SK-MEL-5 (cell line): ENCODE results near the gene LIPH. TPM values are rescaled to one million over a fixed set of nuclear protein-coding genes. Genes with fewer than 3 reads are reported as not detected.

Source experiments
- DNase-seq: peaks from one replicate; pipeline ENCODE4 v3.0.0-alpha.2; 2016; ENCODE audit warnings: low read depth, low spot score
- in situ Hi-C: cut with HindIII; loops from 2 replicates; pipeline ENCODE4 v1.10.0; 2016; ENCODE audit warnings: low sequenced_read_pairs, high pct_unique_total_duplicates, low pct_unique_long_range_greater_than_20kb
- total RNA-seq: library from RNA; depleted of rRNA; stranded (reverse); fragments of >200 nt; shearing (Covaris generic); gene quantifications from 2 replicates; pipeline ENCODE4 v1.2.3, GENCODE V29; 2014

The LIPH gene
- total RNA-seq, 1 experiment from 2014 or later: not detected

DNA sequence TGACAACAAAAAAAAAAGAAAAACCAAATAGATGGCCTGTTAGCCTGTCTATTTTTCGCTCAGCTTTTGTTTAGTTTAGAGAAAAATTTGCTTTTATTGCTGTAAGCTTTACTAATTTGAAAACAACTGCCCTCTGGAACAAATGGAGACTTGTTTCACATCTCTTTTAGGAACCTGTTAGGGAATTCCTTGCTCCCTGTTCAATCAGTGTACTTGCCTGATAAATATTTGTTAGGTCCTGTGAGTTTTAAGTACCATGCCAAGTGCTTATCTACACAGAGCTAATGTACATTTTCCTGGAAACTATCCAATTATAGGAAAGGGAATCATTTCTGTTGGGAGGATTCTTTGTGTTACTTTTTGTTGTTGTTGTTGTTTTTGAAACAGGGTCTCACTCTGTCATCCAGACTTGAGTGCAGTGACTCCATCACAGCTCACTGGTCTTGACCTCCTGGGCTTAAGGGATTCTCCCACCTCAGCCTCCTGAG is 3.5 kb upstream of the LIPH start:
- in situ Hi-C loops: no loop called here
- DNase-seq: no peak

DNA sequence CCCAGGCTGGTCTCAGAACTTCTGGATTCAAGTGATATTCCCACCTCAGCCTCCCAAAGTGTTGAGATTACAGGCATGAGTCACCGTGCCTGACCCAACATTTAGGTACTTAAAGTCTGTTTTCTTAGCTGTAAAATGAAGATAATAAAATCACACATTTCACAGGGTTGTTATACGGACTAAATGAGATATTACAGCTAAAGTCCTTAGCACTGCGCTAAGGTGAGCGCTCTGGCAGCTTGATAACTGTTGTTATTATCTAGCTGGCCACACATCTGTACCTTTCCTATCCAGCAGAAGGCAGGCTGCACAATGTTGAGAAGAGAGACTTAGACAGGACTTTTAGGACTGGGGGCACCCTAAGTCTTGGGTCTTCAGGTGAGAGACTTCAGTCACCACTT is 2.7 kb upstream of the LIPH start:
- in situ Hi-C loops: no loop called here
- DNase-seq: no peak

DNA sequence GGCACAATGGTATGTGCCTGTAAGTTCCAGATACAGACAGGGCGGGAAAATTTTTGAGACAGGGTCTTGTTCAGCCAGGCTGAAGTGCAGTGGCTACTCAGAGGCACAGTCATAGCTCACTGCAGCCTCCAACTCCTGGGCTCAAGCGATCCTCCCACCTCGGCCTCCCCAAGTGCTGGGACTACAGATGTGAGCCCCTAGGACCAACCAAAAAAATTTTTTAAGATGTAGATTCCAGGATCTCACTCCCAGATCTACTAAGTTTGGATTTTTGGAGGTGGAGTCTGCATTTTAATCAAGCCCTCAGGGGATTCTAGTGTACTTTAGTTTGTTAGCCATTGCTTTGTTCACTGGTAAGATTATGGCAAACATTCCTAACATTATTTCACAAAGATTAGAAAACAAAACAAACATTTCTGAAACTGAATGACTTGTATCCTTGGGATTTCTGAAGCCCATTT is 2.7 kb downstream of the LIPH start:
- in situ Hi-C loops: no loop called here
- DNase-seq: no peak

DNA sequence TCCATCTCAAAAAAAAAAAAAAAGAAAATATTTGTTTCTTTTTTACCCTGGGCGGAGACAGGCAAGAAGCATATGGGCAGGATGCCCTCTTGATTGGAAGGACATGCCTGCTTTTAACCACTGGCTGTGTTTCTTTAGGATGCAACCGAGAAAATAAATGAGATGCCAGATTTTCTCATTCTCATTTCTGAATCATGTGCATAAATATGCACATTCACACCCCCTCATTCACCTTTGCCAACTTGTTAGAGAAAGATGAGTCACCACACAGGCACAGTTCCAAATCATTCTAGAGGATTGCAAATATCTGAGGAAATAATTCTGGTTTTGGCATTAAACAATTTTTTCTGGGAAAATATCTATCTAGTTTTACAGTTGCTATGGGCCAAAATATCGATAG is 3.3 kb downstream of the LIPH start:
- in situ Hi-C loops: no loop called here
- DNase-seq: no peak

DNA sequence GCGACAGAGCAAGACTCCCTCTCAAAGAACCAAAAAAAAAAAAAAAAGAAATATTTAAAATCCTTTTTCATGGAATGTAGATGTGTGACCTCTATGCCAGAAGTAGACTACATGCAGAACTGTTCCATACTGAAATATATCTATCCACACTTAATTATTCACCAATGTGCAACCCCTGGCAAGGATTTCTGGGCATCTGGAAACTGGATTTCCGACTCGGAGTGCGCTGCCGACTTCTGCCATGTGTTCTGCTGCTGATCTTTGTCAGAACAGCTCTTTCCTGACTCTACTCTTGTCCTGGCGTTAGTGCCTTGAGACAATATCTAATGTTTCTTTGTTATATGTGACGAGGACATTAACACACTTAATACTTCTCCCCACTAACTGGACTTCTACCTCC is 11.7 kb downstream of the LIPH start:
- in situ Hi-C loops: no loop called here
- no peak for DNase-seq

DNA sequence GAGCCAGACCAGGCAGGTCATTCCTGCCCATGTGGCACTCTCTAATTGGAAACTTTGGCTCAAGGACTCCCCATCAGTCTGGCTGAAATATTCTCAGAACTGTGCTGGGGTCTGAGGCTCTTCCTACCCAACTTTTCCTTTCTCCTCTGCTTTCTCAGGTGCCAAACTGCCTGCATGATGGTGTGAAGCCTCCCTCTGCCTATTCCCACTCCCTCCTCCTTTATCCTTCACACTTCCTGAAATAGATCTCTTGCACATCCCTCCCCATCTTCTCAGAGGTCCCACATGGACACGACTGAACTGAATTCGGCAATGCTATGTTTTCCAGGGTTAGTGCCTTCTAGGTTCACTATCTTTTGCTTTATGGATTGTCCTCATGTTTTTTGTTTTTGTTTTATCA is 12.5 kb downstream of the LIPH start:
- no peak for DNase-seq
- in situ Hi-C loops: no loop called here

DNA sequence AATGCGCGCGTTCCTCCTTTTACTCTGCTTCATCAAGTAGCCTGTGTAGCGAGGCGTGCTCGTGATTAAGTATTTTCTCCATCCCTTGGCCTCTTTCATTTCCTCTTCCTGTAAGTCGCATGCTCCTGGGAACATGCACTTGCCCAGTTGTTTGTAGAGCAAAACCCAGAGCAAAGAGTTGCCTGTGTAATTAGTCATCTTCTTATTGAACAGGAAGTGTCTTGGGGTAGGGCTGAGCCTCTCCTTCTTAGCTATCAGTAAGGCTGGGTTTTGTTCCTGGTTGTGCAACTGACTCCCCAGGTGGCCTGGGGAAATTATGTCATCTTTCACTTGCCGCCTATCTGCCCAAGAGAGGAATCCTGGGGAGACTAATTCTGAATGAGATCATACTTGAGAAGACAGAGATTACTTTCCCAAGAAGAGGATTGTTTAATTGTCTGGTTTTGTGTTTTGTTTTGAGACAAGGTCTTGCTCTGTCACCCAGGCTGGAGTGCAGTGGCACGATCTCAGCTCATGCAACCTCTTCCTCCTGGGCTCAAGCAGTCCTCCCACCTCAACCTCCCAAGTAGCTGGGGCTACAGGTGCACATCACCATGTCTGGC is 14.9 kb downstream of the LIPH start:
- DNase-seq: peak; percentile 30
- in situ Hi-C loops: no loop called here

DNA sequence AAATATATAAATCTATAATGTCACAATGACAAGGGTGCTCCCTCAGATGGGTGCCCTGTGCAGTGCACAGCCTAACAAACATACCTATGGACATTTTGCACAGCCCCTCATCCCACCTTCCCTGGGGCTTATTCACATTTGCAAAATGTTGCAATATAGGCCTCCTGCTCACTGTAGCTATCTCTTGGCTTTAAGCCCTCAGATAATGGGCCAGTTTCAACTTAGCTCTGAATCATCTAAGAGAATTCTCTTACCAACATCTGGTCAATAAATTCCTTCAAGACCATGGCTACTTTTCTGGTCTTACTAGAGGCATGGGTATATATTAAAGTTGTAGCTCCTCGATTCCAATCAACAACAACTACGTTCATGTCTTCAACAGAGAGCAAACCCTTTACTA is 17.9 kb downstream of the LIPH start:
- in situ Hi-C loops: no loop called here

DNA sequence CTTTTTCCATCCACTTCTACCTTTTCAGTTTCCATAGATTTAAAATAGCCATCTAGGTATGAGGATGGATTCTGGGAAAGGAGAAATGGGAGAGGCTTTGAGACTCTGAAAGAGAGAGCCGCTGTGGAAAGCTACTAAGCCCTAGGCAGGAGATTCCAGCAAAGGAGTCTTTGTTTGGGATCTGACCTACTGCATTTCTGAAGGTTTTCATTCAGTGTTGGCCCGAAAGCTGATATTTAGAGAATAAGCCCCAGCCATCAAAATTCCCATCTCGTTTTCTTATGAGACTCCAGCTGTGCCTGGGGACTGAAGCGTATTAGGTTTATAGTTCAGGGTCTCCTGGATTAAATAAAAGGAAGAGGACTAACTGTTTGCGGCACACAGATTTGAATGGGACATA is 19.5 kb downstream of the LIPH start:
- in situ Hi-C loops: no loop called here
- peak; percentile 91 for DNase-seq

More for the DNA sequence above, 17.9 kb downstream of the LIPH start:
- no peak for DNase-seq

DNA sequence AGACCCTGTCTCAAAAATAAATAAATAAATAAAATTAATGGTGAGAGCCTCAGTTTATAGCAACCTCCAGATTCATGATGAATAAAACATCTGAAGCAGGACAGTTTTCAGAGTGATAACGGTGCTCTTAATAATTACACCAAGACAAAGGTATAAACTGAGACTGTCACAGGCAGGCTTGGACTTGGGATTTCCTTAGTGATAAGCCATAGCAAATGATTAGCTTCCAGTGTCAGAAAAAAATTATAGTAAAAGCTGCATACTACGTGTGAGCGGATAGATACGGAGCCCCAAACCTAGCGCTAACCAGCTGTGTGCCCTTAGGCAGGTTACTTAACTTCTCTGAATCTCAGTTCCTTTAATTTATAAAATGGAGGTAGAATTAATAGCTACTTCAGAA is 21.5 kb downstream of the LIPH start:
- DNase-seq: no peak
- in situ Hi-C loops: no loop called here

DNA sequence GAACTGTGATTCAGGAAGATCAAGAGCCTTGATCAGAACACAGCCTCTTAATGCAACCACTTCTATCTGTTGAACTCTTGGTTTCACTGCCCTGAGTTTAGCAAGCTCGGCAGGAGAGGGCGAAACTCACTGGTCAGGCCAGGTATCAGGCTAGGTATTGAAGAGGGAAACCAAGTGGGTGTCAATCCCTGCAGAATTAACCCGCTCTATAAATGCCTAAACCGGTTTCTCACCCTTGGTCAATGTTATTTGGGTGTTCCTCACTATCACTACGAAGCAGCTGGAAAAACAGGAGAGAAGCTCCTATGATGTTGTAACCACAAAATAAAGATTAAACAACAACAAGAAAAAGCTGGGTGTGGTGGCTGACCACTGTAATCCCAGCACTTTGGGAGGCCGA is 23.9 kb downstream of the LIPH start:
- DNase-seq: no peak
- in situ Hi-C loops: no loop called here

DNA sequence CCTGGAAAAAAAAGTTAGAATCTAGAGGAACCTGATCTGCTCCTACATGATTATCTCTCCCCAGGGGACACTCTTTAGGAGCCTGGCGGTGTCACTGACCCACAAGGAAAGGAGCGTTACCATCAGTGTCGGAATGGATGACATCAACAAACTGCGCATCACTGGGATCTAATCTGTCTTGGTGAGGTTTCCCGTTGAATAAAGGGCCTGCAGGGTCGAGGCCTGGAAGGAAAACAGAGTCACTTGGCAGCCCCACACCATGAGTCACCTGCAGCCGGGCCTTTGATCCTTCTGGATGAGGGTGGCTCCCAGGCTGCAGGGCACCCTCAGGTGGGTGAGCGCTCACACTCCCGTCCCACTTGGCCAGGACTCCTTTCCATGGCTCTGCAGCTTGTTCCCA is 25.0 kb downstream of the LIPH start:
- in situ Hi-C loops: no loop called here
- no peak for DNase-seq

DNA sequence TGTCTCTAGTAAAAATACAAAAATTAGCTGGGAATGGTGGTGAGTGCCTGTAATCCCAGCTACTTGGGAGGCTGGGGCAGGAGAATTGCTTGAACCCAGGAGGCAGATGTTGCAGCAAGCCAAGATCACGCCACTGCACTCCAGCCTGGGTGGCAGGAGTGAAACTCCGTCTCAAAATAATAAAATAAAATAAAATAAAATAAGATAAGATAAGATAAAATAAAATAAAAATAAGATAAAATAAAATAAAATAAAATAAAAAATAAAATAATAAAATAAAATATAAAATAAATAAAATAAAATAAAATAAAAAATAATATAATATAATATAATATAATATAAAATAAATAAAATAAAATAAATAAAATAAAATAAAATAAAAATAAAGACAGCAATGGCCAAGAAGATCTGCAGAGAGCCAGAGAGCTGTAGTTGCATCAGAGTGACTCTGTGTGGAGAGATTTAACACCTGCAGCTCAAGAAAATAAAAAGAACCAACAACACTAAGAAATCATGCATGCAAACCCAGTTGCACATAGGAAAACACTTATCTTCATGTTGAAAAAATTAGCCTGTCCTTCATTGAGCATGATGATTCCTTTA is 25.9 kb downstream of the LIPH start:
- no peak for DNase-seq
- in situ Hi-C loops: no loop called here

DNA sequence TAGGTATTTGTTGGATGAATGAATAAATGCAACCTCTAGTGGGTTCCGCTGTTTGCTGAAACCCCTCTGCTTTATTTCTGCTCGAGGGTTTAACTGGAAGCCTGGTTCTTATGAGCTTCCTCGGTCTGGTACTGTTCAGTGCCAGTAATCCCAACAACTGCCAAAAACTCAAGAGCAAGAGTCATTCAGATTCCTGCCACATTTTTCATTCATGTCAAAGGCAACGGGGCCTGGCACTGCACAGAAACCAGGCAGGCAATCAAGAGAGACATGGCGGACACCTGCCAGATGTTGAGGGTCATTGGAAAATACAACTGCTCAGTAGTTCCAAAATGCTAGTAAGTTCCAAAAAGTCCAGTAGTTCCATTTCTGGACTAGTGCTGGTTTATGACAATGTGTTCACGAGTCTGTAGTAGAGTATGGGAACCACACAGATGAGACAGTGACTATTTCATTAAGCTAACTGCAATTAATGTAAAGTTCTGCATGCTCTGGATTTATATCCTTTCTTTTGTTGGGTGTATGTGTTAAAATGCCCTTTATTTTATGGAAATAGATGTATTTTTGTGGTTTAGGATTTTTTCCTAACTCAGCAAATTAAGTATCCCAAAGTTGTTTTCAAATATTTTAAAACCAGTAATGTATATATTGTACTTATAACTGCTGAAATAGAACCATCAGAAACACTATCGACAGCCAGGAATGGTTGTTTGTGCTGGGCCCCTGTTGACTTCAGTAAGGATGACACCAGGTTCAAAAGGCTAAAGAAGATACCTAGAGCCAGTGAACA is 30.8 kb downstream of the LIPH start:
- DNase-seq: no peak
- in situ Hi-C loops: no loop called here

DNA sequence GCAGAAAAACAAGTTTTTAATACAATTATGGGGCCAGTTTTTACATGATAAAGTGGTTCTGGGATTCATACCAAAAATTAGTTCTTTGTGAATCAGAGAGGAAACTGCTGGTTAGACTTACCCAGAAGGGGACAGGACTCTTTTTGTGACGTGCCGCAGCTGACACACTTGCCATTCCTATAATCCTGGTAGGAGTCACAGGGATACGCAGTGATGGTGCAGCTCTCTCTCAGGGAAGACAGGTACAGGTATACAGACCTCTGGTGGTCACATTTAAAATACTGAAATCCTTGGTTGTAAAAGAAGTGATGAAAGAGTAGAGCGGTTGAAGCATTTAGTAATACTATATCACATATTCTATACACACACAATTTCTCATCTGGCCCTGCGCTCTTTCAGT is 33.4 kb downstream of the LIPH start:
- in situ Hi-C loops: no loop called here
- DNase-seq: no peak

DNA sequence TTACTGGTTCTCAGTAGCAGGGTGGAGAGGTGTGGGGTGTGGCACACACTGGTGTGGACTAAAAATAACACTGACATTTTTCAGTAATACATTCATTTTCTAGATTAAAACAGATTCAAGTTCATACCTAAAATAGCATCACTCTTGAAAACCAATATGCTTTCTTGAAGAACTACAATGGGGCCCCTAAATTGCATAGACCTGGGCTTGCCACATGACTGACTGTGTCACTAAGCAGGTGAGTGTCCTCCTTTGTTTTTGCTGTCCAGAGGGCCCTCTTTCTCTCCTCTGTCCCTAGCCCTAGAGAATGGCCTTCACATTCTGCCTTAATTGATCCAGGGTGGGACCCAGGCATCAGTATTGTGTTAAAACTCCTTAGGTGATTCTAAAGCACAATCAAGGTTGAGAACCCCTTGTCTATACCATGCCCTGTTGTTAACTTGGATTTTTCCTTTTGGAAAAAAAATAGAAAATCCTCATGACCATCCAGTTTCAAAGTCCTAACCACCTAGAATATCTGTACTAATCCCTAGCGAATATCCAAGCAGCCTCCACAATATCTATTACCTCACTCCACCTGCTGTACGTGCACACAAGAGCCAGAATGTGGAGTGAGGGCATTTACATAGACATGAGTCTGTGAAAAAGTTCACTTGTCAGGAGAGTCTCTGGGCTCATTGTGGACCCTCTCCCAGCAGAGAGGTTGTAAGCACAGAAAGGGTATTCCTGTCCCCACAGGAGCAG is 34.8 kb downstream of the LIPH start:
- in situ Hi-C loops: no loop called here
- no peak for DNase-seq

DNA sequence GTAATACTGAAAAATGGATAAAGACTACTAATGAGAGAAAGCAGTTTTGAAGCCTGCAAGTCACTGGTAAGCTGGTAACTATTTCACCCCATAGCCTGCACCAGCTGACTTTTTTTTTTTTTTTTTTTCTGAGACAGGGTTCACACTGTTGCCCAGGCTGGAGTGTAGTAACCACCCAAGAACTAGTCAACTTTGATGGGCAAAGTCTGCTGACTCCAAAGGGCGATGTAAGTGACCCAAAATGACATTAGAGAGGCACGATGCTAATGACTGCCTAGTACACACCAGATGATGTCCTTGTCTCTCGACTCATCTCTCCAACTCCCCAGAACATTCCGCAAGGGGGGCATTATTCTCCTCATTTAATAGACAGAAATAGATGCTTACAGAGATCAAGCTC is 40.7 kb downstream of the LIPH start:
- DNase-seq: no peak
- in situ Hi-C loops: no loop called here

DNA sequence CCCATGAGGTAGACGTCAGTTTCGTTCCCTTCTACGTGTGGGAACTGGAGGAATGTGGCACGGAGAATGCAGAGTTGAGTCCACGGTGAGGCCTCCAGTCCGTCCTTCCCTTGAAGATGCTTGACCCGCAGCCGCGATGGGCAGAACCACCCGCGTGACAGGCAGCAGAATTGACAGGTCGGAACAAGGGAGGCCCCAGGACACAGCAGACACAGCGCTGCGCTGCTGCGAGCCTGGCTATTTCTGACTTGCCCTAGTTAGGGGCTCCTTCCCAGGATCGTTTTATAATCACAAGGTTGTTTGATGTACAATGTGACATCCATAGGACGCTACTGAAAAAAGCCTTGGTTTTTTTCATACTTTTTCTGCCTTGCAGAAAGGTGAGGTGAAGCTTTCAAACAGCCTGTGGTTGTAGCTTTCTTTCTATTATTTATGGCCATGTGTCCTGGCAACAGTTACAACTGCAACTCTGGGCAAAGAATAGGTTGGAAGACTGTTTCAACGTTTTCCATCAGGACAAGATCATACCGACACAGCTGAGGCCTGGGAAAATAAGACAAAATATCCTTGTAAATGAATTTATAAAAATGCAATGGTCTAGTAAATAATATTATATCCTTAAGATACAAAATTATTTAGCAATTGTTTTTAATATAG is 43.9 kb downstream of the LIPH start:
- no peak for DNase-seq
- in situ Hi-C loops: no loop called here
